Heart right ventricle (tissue), 16 donors: ENCODE measurements around the gene UBE4B. TPM values are rescaled to one million over a fixed set of nuclear protein-coding genes. Genes with fewer than 3 reads are reported as not detected.

Experiments
- ATAC-seq, 8 donors: fragments of 200-7000 bp; cut with Tn5 transposase; one replicate each; pipeline ENCODE4 v1.9.1; 2020; ENCODE audit warnings: mild to moderate bottlenecking in 8 of 8, moderate library complexity in 8 of 8, moderate number of reproducible peaks in 1 of 8
- DNase-seq, 2 donors: peaks; one replicate each; pipeline ENCODE4 v3.0.0-alpha.2; 2020
- H3K27ac ChIP-seq, 10 donors: fragments of 200-600 bp; sonication (generic) in 2 of 10; one replicate each; pipeline versions ENCODE4 v1.5.0 to v1.8.0; 2020 to 2022; ENCODE audit warnings: mild to moderate bottlenecking in 3 of 10
- H3K27me3 ChIP-seq, 7 donors: fragments of 200-600 bp; one replicate each; pipeline ENCODE4 v1.8.0; 2021 to 2022; ENCODE audit warnings: mild to moderate bottlenecking in 2 of 7
- H3K36me3 ChIP-seq, 9 donors: fragments of 200-600 bp; sonication (generic) in 1 of 9; one replicate each; pipeline versions ENCODE4 v1.5.0 to v1.8.0; 2020 to 2022; ENCODE audit warnings: mild to moderate bottlenecking in 2 of 9
- H3K4me1 ChIP-seq, 9 donors: fragments of 200-600 bp; sonication (generic) in 1 of 9; one replicate each; pipeline versions ENCODE4 v1.5.0 to v1.8.0; 2020 to 2022; ENCODE audit warnings: mild to moderate bottlenecking in 4 of 9
- H3K4me3 ChIP-seq, 10 donors: fragments of 200-600 bp; sonication (generic) in 2 of 10; one replicate each; pipeline versions ENCODE4 v1.5.0 to v1.8.0; 2020 to 2022; ENCODE audit warnings: mild to moderate bottlenecking in 7 of 10, moderate library complexity in 2 of 10
- H3K9me3 ChIP-seq, 11 donors: fragments of 200-600 bp in 10 of 11; sonication (generic) in 2 of 11; one replicate each; pipeline versions ENCODE4 v1.5.0 to v1.8.0; 2013 to 2022; ENCODE audit warnings: mild to moderate bottlenecking in 2 of 11, control low read depth in 1 of 11, moderate library complexity in 1 of 11
- CTCF ChIP-seq, 9 donors: fragments of 200-600 bp; sonication (generic) in 2 of 9; IDR thresholded peaks; one replicate each; pipeline versions ENCODE4 v1.5.0 to v1.8.0; 2021 to 2022; ENCODE audit warnings: antibody characterized with exemption in 9 of 9, mild to moderate bottlenecking in 5 of 9, moderate library complexity in 1 of 9
- WGBS, 2 donors: extraction: QIAGEN DNeasy Blood & Tissue Kit; methylation state at CpG; one replicate each; pipeline ENCODE4 v1.1.7; 2013; ENCODE audit warnings: inconsistent platforms in 1 of 2; 5-methylcytosine and 5-hydroxymethylcytosine counted together
- intact Hi-C, 10 donors: fragments of 100-400 bp; cut with DNase I; formaldehyde crosslinking; loops; one replicate each; pipeline versions ENCODE4 v1.11.1 to v1.14.2; 2022
- polyA plus RNA-seq, 2 donors: library from polyadenylated mRNA; stranded (reverse); fragments of 200-250 nt; gene quantifications; one replicate each; pipeline ENCODE4 v1.2.3, GENCODE V29; 2013
- total RNA-seq, 10 donors: library from RNA; stranded (reverse); fragmentation: NEBNext Ultra II Directional in 3 of 10; extraction: Animal tissue kit (Norgen Biotek cat#: 25700) in 3 of 10; gene quantifications; one replicate each; pipeline versions ENCODE4 v1.2.1 to v1.2.4, GENCODE V29; 2021 to 2023
- donor health status: Arrhythmogenic right ventricular cardiomyopathy.
- donor health status: ischemic (EF 13 %, LVEDD 7.1; RV severe dilation, severe dysfunction).
- donor health status: healthy with polysubstance abuse.
- donor health status: DM: no; HTN: yes; CAD: no.
- donor health status: DM: no; HTN: no; CAD: no.
- donor health status: ischemic (EF 25% LVEDD 6.9; RV normal size, moderate dysfunction).
- donor health status: ischemic (EF 25% LVEDD 5.7; RV mildly dilated, moderate dysfunction).
- donor health status: healthy.
- donor health status: DM: yes; HTN: yes; CAD: no.
- donor health status: Ischemic cardiomyopathy.
- donor health status: ischemic (EF 35%, LVEDD 5.7; RV mildly dilated, moderate dysfunction).
- donor health status: nonischemic (EF 11% LVEDD 7.7; RV severe dilation, severe dysfunction).
- donor health status: DM: yes; HTN: yes; CAD: no.
- donor health status: PGD.
- donor health status: ischemic (EF 29% LVEDD 5.4; RV normal size, mild dysfunction).
- donor health status: nonischemic (EF 23%, LVEDD 6.1; RV moderate dilation, normal function).

Gene UBE4B
- total and polyA plus RNA-seq, 12 donors, result 18.3 to 87.3 (median 67.8) TPM

GRCh38 chr1:10160173-10160572, 127.4 kb downstream of the UBE4B start:
- peaks cover 0 to 96% (median 26%) of the 10 kb centered on the region in 9 donors for H3K36me3 ChIP-seq
- no peak for TF ChIP-seq CTCF (IDR thresholded peaks at IDR 0.05)
- intact Hi-C loops, result no loop called here
- H3K27ac ChIP-seq, result peak overlapping the region in 8 of 10 donors; percentile 43 to 81 (median 72)
- H3K4me1 ChIP-seq, result peaks cover 0 to 26% (median 4%) of the 10 kb centered on the region in 9 donors
- no peaks in the 10 kb centered on the region for H3K27me3 ChIP-seq
- H3K9me3 ChIP-seq, result no peaks in the 10 kb centered on the region
- ATAC-seq (no peak), DNase-seq (no peak)
- H3K4me3 ChIP-seq, result no peak overlapping the region
- 71 to 72% methylated on average over 3 of the region's 3 CpGs for WGBS, 2 donors

- ATAC-seq, result peak in 3 of 8 donors; percentile 47 to 54 (median 49)
- peaks cover 0 to 19% (median 0%) of the 10 kb centered on the region in 9 donors for H3K4me1 ChIP-seq
- TF ChIP-seq CTCF (IDR thresholded peaks at IDR 0.05), result no peak
- H3K27me3 ChIP-seq, result no peaks in the 10 kb centered on the region
- no peaks in the 10 kb centered on the region for H3K9me3 ChIP-seq
- H3K36me3 ChIP-seq, result peaks cover 0 to 99% (median 31%) of the 10 kb centered on the region in 9 donors
- no peak overlapping the region for H3K4me3 ChIP-seq
- DNase-seq, result no peak
- H3K27ac ChIP-seq, result peak overlapping the region; percentile 14 to 81 (median 66)
- intact Hi-C loops, result no loop called here
- WGBS, 2 donors, result 71% methylated on average over 12 of the region's 12 CpGs
These were observed 128.2 kb downstream of the UBE4B start for GRCh38 chr1:10160907-10161490.

GRCh38 chr1:10161541-10162290, 129.0 kb downstream of the UBE4B start:
- WGBS, 2 donors, result 74 to 86% methylated on average over 17 of the region's 17 CpGs
- H3K9me3 ChIP-seq, result no peaks in the 10 kb centered on the region
- peak overlapping the region; percentile 14 to 81 (median 66) for H3K27ac ChIP-seq
- intact Hi-C loops, result no loop called here
- peaks cover 0 to 19% (median 0%) of the 10 kb centered on the region in 9 donors for H3K4me1 ChIP-seq
- ATAC-seq, result peak; percentile 46 to 96 (median 86)
- H3K27me3 ChIP-seq, result no peaks in the 10 kb centered on the region
- no peak overlapping the region for H3K4me3 ChIP-seq
- peak; percentile 28 to 63 for DNase-seq
- peaks cover 0 to 100% (median 28%) of the 10 kb centered on the region in 9 donors for H3K36me3 ChIP-seq
- no peak for TF ChIP-seq CTCF (IDR thresholded peaks at IDR 0.05)

- intact Hi-C loops, result no loop called here
- DNase-seq (no peak), ATAC-seq (no peak)
- 86 to 92% methylated on average over 7 of the region's 7 CpGs for WGBS, 2 donors
- no peak overlapping the region for H3K27ac ChIP-seq
- peaks cover 0 to 5% (median 0%) of the 10 kb centered on the region in 9 donors for H3K4me1 ChIP-seq
- H3K9me3 ChIP-seq, result no peaks in the 10 kb centered on the region
- no peaks in the 10 kb centered on the region for H3K27me3 ChIP-seq
- H3K36me3 ChIP-seq, result peaks cover 0 to 100% (median 64%) of the 10 kb centered on the region in 9 donors
- H3K4me3 ChIP-seq, result no peak overlapping the region
- no peak for TF ChIP-seq CTCF (IDR thresholded peaks at IDR 0.05)
These were observed 136.3 kb downstream of the UBE4B start for GRCh38 chr1:10168912-10169514.
